ENCODE measurements around the gene MGAT5.

DNA sequence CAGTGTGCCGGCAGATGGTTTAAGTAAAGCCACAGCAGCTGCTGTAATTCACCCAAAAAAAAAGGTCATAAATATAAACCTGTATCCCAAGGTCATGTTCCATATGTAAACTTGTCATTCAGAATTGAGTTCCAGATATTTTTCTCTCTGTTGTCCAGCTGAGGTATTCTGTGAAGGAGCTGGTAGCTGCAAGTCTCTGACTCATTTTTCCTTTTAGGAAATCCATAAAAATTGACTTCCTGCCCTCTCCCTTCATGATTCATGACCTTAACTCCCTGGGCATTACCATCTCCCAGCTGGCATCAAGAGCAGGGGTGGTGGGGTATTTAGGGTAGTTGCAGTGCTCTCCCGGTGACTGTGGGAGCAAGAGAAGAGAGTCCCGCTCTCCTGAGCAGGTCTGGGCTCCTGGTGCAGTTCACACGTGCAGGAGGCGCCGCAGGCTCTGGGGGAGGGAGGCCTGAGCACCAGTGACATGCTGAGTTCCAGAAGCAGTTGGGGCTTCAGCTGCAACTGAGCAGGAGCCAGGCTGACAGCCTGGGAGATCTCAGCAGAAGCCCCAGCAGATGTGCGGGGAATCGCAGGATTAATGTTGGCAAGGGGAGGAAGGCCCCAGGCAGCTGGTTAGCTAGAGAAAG lies 192.6 kb downstream of the MGAT5 start:
- TF ChIP-seq, protein P1, sequence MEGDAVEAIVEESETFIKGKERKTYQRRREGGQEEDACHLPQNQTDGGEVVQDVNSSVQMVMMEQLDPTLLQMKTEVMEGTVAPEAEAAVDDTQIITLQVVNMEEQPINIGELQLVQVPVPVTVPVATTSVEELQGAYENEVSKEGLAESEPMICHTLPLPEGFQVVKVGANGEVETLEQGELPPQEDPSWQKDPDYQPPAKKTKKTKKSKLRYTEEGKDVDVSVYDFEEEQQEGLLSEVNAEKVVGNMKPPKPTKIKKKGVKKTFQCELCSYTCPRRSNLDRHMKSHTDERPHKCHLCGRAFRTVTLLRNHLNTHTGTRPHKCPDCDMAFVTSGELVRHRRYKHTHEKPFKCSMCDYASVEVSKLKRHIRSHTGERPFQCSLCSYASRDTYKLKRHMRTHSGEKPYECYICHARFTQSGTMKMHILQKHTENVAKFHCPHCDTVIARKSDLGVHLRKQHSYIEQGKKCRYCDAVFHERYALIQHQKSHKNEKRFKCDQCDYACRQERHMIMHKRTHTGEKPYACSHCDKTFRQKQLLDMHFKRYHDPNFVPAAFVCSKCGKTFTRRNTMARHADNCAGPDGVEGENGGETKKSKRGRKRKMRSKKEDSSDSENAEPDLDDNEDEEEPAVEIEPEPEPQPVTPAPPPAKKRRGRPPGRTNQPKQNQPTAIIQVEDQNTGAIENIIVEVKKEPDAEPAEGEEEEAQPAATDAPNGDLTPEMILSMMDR (IDR thresholded peaks at IDR 0.05 in 2 of 3, conservative IDR thresholded peaks at IDR 0.05 in 1 of 3; ENCODE audit: borderline replicate concordance in 1 of 3, insufficient read depth in 1 of 3, low read depth in 2 of 3, low read length in 2 of 3), result no peak
- no peak for TF ChIP-seq SIN3A (IDR thresholded peaks at IDR 0.05; ENCODE audit: low read depth)
- no peak for TF ChIP-seq POLR2AphosphoS5 (IDR thresholded peaks at IDR 0.05; ENCODE audit: low read depth, low read length)
- TF ChIP-seq RAD21 (IDR thresholded peaks at IDR 0.05; ENCODE audit: low read depth), result no peak
- TF ChIP-seq POLR2A (IDR thresholded peaks at IDR 0.05; ENCODE audit: borderline replicate concordance, extremely low read depth, insufficient read depth, insufficient read length), result no peak
- TF ChIP-seq, protein P2, sequence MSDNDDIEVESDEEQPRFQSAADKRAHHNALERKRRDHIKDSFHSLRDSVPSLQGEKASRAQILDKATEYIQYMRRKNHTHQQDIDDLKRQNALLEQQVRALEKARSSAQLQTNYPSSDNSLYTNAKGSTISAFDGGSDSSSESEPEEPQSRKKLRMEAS (IDR thresholded peaks at IDR 0.05), result no peak
- no peak for TF ChIP-seq EZH2 (IDR thresholded peaks at IDR 0.05)
- TF ChIP-seq, protein P3, sequence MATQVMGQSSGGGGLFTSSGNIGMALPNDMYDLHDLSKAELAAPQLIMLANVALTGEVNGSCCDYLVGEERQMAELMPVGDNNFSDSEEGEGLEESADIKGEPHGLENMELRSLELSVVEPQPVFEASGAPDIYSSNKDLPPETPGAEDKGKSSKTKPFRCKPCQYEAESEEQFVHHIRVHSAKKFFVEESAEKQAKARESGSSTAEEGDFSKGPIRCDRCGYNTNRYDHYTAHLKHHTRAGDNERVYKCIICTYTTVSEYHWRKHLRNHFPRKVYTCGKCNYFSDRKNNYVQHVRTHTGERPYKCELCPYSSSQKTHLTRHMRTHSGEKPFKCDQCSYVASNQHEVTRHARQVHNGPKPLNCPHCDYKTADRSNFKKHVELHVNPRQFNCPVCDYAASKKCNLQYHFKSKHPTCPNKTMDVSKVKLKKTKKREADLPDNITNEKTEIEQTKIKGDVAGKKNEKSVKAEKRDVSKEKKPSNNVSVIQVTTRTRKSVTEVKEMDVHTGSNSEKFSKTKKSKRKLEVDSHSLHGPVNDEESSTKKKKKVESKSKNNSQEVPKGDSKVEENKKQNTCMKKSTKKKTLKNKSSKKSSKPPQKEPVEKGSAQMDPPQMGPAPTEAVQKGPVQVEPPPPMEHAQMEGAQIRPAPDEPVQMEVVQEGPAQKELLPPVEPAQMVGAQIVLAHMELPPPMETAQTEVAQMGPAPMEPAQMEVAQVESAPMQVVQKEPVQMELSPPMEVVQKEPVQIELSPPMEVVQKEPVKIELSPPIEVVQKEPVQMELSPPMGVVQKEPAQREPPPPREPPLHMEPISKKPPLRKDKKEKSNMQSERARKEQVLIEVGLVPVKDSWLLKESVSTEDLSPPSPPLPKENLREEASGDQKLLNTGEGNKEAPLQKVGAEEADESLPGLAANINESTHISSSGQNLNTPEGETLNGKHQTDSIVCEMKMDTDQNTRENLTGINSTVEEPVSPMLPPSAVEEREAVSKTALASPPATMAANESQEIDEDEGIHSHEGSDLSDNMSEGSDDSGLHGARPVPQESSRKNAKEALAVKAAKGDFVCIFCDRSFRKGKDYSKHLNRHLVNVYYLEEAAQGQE (IDR thresholded peaks at IDR 0.05; ENCODE audit: low read depth), result no peak
- TF ChIP-seq SRF (IDR thresholded peaks at IDR 0.05; ENCODE audit: low read depth), result no peak
- TF ChIP-seq TCF7L2 (IDR thresholded peaks at IDR 0.05; ENCODE audit: borderline replicate concordance, extremely low read depth, insufficient read depth, insufficient read length), result no peak

Data from HCT116 (cell line).